GM12874 (cell line): ENCODE data around the gene CRTAC1.

ENCODE experiments used
- CTCF ChIP-seq: IDR thresholded peaks from 2 replicates; pipeline ENCODE4 v1.5.1; 2011; ENCODE audit warnings: low read depth, mild to moderate bottlenecking, control low read depth, low read length, moderate library complexity; ENCODE audit not compliant: insufficient read depth

The CRTAC1 gene

DNA sequence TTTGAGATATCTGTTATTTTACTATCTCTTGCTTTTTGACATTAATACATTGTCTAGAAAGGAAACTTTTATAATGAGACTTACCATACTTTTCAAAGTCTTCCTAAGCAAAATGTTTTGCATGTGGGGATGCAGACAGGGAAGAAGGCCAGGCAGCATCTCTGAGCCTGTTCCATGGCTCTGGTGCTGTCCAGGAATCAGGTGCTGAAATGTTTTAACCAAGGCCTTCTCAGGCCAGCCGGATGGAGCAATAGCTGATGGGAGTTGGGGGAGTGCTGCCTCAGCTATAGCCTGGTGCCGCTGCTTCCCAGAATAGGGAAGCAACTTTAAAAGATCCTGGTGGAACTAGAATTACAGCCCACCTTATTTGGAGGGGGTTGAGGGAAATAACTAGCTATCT is 38.5 kb downstream of the CRTAC1 start:
- no peak for TF ChIP-seq CTCF

- TF ChIP-seq CTCF = no peak
These were observed 48.6 kb downstream of the CRTAC1 start for GRCh38 chr10:97981816-97982215.

DNA sequence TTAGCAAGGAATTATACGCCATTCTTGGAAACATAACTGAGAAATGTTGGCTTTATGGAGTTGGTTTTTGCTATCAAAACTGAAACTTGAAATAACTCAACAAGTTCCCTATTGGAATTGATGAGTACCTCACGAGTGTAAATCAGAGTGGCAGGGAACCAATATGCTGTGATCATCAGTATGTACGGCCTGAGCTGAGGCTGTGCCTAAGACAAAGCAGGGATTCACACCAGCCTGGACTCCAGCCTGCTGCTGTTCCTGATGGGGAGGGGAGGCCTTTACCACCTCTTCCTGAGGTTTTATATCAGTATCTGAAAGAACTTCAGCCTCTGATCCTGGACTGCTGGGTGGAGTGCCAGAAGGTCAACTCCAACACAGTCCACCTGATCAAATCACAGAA is 52.7 kb downstream of the CRTAC1 start:
- no peak for TF ChIP-seq CTCF

- no peak for TF ChIP-seq CTCF
These were observed 54.8 kb downstream of the CRTAC1 start for GRCh38 chr10:97975598-97975997.

DNA sequence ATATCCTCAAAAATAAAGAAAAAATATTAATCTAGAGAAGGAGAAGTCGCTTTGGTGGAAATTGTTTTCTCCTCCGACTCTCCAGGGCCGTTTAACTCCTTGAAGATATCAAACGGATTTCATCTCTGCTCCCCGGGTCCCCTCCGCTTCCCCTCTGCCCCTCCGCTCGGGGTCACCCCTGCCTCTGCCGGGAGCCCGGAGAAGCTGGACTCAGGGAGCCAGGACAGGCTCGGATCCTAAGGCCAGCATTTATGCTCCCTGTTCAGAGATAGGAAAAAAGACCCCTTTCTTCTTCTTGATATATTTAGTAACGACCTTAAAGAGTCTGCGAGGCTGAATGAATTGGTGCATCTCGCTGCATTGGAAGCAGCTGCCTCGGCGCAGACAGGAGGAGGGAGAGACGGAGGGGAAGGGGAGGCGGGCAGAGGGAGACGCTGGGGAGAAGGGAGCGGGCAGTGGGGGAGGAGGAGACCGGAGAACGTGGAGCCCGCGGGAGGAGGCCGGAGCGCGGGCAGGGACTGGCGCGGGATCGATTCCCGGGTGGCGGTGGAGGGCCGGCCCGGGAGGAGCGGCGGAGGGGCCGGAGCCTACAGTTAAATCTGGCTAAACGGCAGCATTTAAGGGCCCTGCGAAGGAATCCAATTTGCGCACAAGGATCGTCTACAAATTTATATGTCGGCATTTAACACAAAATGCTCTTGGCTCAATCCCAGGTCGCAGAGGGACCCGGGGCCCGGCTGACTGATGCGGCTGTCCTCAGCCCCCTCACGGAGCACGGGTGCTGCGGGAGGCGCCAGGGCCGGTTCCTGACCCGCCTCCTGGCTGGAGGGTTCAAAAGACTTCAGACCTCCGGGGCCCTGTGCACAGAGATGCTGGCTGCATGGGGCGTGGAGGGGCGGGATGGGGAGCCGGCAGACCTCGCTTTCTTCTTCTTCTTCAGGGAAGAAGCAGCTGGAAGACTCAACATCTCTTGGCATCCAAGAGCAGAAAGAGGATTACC is 55.6 kb downstream of the CRTAC1 start:
- TF ChIP-seq CTCF = no peak

GRCh38 chr10:97974100-97974499 is 56.3 kb downstream of the CRTAC1 start:
- TF ChIP-seq CTCF = no peak

- no peak for TF ChIP-seq CTCF
These were observed 60.8 kb downstream of the CRTAC1 start for GRCh38 chr10:97969538-97970079.
